Peyer's patch (tissue), 4 donors: Measurements from ENCODE around the gene AP2A2.

Experiments used
- CTCF ChIP-seq, 6 experiments: fragments of 450-650 bp in 4 of 6; fragments of 200-600 bp in 2 of 6; sonication (generic) in 1 of 6; IDR thresholded peaks; one replicate each; pipeline ENCODE4 v1.5.1; 2017 to 2019; ENCODE audit warnings: antibody characterized with exemption in 6 of 6, mild to moderate bottlenecking in 3 of 6, moderate library complexity in 1 of 6
- POLR2A ChIP-seq, 2 donors: fragments of 450-650 bp; IDR thresholded peaks; one replicate each; pipeline ENCODE4 v1.5.1; 2017; ENCODE audit warnings: antibody characterized with exemption in 2 of 2, mild to moderate bottlenecking in 2 of 2, moderate library complexity in 2 of 2

- no peak for TF ChIP-seq CTCF (IDR thresholded peaks at IDR 0.05)
- TF ChIP-seq POLR2A (IDR thresholded peaks at IDR 0.05), result no peak
Measured at GRCh38 chr11:1055109-1055703, 129.5 kb downstream of the AP2A2 start.
